GM18870 (cell line): Measurements from ENCODE around the gene TTC19.

Source experiments
- ATAC-seq: cut with Tn5 transposase; IDR thresholded peaks from one replicate; pipeline ENCODE4 v1.9.1; 2021; ENCODE audit warnings: moderate library complexity; ENCODE audit not compliant: unreplicated experiment

Gene TTC19, protein sequence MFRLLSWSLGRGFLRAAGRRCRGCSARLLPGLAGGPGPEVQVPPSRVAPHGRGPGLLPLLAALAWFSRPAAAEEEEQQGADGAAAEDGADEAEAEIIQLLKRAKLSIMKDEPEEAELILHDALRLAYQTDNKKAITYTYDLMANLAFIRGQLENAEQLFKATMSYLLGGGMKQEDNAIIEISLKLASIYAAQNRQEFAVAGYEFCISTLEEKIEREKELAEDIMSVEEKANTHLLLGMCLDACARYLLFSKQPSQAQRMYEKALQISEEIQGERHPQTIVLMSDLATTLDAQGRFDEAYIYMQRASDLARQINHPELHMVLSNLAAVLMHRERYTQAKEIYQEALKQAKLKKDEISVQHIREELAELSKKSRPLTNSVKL

GRCh38 chr17:15999141-15999973 lies at the start of gene TTC19, which contains the start of gene ZSWIM7:
TTC19 (plus strand) TSS chr17:15999824; CDS start chr17:15999849, 25 bp downstream.
ZSWIM7 (minus strand) TSS chr17:15999704; CDS start chr17:15999594, 110 bp downstream.
- ATAC-seq: peak; percentile 89

DNA sequence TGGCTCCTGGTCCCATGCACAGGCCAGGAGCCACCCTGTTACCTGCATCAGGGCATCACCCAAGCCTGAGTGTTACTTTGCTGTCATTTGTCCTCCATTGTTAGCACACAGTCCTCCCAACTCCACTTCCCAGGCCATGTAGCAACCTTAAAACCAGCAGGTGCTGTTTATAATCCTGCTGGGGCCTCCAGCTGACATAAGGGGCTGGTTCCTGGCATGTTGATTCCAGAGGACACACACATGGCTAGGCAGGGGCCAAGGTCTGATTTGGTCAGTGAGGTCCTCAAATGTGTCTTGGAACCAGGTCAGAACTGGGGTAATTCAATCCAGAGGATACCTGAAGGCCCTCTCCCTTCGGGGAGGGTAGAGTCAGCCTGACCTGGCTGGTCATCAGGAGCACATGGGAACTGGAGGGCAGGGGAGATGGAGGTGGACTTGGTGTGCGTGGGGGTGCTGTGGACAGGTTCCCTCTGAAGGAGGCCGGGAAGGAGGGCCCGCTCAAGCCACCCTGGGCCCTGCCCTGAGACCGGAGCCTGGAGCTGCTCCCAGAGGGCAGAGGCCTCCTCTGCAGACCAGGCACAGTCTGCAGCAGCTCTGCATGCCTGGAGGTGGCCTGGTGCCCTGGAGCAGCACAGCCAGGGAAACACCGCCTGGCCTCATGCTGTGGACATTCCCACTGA lies 48.1 kb upstream of the TTC19 start:
- ATAC-seq: no peak

- ATAC-seq: no peak
Measured at GRCh38 chr17:15952048-15952532, 47.5 kb upstream of the TTC19 start.

DNA sequence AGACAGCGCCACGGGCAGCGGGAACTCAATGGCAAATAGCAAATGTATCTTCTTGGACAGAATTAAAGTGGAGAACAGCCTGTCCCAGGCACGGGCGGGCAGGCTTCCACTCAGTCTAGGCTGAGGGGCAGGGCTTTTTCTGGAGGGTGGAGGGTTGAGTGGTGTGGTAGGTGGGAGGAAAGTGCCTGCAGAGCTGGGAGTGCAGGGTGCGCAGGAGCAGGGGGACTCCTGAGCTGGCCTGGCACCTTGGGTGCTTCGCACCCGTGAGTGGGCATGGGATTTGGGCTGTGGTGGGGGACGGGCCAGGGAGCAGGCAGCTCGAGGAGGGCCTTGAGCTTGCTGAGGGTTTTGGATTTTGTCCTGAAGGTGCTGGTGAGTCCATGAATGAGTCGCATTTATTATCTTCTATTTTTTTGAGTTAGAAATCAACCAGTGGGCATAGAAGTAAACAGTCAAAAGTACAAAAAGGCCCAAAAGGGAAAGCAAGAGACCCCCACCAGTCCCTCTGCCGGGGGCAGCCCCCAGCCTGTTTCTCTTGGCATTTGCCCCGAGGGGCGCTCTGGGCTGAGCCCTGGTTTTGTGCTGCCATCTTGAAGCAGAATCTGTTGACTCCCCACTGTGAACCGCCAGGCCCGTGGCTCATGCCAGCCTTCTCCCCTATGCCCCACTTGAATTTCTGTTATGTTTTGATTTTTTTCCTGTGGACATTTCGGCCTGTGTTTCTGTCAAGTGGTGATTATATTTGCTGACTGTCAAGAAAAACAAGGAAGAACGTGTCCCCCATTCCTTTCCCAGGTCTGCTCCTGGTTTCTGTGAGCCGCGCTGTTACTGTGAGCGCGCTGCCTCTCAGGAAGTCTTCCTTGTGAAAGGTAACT lies 46.5 kb upstream of the TTC19 start:
- no peak for ATAC-seq

GRCh38 chr17:15954222-15954621 lies 45.4 kb upstream of the TTC19 start:
- no peak for ATAC-seq

DNA sequence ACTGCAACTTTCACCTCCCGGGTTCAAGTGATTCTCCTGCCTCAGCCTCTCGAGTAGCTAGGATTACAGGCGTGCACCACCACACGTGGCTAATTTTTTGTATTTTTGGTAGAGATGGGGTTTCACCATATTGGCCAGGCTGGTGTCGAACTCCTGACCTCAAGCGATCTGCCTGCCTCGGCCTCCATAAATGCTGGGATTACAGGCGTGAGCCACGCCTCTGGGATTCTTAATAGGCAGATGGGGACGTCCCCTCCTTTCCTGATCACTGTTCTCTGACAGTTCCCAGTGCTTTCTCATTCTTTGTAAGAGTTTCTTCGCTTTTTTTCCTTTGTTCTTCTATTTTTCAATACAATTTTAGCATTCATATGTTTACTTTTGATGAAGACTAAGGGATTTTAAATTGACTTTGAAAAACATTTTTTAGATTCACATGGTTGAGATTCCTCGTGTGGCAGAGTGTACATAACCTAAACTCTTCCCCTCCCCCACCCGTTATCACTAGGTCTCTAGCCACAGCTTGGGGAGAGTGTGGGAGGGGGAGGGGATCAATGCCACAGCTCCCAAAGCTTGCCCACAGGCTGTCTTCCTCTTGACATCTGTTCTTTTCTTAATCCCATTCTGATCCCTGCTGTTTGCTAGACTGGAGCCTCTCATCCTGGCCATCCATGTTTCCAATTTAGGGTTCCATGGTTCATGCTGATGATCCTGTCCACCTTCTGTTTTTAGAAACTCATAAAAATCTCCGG lies 43.7 kb upstream of the TTC19 start:
- no peak for ATAC-seq

DNA sequence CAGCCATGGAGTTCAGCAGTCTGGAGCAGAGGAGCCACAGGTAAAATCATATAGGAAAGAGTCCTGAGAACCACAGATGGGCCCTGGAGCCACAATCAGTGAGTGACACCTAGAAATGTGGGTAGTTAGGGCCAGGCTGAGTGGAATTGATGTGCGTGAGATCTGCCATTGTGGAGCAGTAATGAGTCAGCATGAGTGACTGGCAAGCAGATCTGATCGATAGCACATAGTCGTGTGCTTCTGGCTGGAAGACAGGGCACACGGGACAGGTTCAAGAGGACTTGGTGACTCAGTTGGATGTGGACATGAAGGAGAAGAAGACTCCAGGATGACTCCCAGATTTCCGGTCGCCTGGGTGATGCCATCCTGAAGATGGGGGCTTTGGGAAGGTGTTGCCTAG lies 42.4 kb upstream of the TTC19 start:
- no peak for ATAC-seq

DNA sequence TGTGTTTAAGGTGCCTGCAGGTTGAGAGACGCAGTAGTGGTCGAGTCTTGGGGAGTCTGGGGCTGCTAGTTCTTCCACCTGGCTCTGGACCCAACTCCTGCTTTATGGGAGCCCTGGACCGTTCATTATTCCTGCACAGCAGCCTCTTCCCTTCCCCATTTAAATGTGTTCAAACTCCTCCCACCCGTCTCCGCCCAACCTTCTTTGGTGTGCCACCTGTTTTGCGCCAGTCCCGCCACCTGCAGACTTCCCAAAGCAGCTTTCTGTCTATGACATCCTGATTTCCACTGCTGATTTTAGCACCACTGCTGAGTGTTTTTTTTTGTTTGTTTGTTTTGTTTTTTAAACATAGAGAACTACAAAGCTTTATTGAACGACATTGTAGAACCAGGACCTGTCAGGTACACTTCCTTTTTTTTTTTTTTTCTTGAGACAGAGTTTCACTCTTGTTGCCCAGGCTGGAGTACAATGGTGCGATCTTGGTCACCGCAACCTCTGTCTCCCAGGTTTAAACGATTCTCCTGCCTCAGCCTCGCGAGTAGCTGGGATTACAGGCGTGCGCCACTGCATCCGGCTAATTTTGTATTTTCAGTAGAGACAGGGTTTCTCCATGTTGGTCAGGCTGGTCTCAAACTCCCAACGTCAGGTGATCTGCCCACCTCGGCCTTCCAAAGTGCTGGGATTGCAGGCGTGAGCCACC lies 41.9 kb upstream of the TTC19 start:
- no peak for ATAC-seq

DNA sequence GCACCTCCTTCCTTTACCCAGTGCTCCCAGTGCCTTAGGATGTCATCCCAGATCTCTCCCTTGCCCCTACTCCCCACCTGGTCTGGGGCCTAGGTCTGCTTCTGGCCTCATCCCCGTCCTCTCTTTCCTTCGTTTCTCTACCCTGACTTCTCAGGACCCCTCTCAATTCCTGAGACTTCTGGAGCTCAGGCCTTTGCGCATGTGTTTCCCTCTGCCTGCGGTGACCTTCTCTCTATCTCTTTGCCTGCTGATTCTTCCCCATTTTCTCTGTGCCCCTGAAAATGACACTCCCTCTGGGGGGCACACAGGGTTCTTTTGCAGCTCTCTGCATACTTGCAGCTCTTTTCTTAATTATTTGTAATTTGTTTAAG lies 41.2 kb upstream of the TTC19 start:
- ATAC-seq: no peak

DNA sequence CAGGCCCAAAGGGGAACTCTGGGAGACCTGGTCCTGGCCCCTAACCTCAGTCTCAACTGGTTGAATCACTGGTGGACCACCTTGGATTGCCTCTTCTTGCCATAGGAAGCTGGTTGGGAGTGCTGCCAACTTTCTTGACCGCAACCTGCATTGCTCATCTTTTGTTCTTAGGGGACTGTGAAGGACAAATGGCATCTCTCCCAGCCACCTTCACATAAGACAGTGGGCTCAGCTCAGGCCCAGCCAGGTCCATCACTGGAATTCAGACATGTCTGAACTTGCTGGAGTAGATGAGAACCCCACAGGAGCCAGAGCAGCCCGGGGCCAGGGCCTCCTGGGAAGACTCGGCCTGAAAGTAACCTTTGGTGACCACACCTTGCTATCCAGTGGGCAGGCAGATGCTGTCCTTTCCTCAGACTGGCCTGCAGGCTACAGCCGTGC lies 35.9 kb upstream of the TTC19 start:
- ATAC-seq: no peak

DNA sequence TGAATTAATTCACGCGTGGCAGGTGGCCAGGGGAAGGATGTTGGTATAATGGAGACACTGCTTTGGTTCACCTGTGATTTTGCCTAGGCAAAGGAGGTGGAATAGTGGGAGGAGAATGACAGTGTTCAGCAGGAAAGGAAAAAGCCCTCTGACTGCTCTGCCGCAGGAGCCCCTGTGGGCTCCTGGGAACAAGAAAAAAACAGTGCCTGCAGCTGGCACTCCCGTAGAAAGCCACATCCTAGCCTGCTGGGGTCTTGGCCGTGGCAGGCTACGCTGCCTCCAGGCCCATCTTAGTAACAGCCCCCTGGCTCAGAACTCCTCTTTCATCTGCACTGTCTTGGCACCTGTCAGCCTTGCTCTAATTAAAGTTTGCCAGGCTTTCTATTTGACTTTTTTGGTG lies 34.1 kb upstream of the TTC19 start:
- no peak for ATAC-seq

DNA sequence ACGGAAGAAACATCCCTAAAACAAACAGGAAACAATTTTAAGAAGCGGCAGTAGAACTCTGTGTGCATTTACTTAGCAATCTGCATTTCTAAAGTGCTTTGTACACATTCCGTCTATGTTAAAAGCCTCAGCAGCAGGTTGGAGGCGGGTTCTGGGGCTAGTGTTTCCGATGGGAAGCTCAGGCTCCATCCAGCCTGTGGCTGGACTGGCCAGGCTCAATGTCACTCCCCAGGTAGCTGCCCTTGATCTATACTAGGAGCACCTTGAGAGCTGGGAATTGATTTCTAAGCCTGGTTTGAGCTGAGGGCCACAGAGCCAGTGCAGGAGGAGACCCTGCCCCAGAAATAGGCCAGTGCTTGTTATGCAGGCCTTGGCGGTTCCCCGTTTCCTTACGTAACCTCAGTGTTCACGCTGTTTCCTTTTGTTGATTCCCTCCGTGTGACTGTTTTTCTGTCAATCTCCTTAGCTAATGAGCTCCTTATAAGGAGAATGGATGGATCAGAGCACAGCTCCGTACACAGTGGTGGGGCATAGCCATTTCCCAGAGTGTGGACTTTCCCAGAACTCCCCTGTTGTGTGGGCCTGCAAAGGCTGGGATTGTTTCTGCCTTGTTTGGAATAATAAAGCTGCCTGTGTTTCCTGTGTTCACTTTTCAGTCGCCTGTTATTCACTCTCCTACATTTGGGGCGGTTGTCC lies 33.3 kb upstream of the TTC19 start:
- ATAC-seq: no peak

DNA sequence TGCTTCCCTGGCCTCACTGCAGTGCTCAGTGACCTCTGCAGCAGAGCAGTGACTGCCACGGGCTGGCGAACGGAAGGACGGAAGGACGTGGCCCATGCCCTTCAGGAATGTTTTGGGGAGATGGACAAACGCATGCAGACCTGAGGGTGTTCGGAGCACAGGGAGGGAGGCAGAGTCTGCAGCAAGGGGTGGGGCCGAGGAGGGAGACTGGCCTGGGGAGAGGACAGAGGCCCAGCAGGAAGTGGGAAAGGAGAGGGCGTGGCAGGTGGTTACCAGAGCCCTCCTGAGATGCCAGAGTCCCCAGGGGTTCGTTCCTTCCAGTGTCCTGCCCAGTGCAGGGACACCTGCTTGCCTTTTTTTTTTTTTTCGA lies 32.8 kb upstream of the TTC19 start:
- no peak for ATAC-seq

GRCh38 chr17:15967706-15968399 lies 31.8 kb upstream of the TTC19 start:
- ATAC-seq: no peak

GRCh38 chr17:15969463-15969862 lies 30.2 kb upstream of the TTC19 start:
- no peak for ATAC-seq

GRCh38 chr17:15970500-15970899 lies 29.1 kb upstream of the TTC19 start:
- ATAC-seq: no peak

GRCh38 chr17:15971098-15971678 lies 28.4 kb upstream of the TTC19 start:
- ATAC-seq: no peak

DNA sequence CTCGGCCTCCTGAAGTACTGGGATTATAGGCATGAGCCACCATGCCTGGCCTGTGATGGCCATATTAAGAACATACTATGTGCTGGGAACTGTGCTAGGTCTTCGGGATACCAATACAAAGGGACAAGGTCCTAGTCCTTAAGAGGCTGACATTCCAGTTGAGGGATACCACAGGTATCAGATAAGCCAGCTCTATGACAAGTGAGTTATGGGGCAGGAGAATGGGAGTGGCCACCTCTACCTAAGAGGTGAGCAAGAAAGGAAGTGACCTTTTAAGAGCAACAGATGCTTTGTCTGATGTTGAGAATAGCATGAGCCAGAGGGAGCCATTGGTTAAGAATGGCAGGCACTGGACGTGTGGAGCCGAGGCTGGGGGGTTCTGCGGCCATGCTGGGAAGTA lies 27.7 kb upstream of the TTC19 start:
- no peak for ATAC-seq
